GM18861 (cell line): Measurements from ENCODE around the gene DLG2.

ENCODE experiments used
- ATAC-seq: cut with Tn5 transposase; IDR thresholded peaks from one replicate; pipeline ENCODE4 v1.9.1; 2021; ENCODE audit not compliant: unreplicated experiment

Gene DLG2

DNA sequence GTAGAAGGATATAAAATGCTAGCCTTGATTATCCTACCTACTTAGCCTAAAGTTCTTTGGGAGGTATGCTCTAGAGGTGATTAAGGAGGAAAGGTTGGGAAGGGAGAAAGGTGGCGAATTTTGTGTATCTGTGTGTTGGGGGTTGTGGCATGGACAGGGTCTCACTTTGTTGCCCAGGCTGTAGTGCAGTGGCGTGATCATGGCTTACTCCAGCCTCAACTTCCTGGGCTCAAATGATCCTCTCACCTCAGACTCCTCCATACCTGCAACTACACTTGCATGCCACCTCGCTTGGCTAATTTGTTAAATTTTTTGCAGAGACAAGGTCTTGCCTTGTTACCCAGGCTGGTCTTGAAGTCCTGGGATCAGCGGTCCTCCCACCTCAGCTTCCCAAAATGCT is 1094.8 kb downstream of the DLG2 start:
- no peak for ATAC-seq

GRCh38 chr11:84526250-84526649 is 1100.9 kb downstream of the DLG2 start:
- no peak for ATAC-seq

DNA sequence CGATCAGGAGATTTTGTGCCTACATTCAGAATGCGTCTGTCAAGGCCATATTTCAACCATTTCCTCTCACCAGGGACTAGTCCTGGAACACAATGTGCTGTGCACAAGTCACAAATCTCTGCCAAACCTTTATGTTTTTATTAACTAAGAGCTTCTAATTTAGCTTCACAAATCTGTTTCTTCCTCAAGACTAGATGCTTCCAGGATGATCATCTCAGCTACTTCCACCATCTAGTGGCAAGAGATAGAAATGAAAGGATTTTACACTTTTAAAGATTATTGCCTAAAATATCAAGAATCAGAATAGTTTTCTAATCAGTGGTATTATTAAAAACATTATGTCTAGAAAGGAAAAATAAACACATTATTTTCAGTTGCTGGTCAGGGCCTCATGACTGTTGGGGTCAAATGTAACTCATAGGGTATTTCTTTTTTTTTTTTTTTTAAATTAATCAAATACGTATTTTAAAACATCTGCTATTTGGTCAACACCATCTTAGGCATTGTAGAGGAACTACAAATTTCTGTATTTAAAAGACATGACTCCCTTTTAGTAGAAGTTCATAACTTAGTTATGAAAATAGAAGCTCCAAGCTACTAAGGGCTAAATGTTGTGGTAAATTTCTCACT is 1102.6 kb downstream of the DLG2 start:
- no peak for ATAC-seq

- no peak for ATAC-seq
Observed at GRCh38 chr11:84522331-84522730, 1104.8 kb downstream of the DLG2 start.

GRCh38 chr11:84518631-84519183 is 1108.4 kb downstream of the DLG2 start:
- no peak for ATAC-seq

- ATAC-seq, result no peak
Observed at GRCh38 chr11:84514436-84514835, 1112.7 kb downstream of the DLG2 start.

GRCh38 chr11:84503503-84503902 is 1123.6 kb downstream of the DLG2 start:
- no peak for ATAC-seq

- no peak for ATAC-seq
Observed at GRCh38 chr11:84501750-84502149, 1125.4 kb downstream of the DLG2 start.

DNA sequence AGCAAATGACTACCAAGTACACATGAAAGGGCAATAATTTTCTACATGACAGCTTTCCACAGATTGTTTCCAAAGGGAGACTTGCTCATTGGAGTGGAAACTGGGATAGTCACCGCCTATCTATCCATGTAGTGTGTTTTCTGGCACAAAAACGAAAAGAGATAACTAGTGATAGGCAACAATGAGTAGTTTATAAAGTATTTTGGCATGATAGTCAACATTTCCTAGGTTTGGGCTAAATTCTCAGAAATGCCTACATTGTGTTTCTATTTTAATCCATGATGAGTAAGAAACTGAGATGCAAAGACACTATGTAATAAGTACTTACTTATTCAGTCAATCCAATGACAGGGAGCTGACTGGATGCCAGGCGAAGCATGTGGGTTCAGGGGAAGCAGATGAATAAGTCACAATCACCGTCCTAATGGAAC is 1129.1 kb downstream of the DLG2 start:
- ATAC-seq, result no peak

- no peak for ATAC-seq
Observed at GRCh38 chr11:84497181-84497580, 1130.0 kb downstream of the DLG2 start.

DNA sequence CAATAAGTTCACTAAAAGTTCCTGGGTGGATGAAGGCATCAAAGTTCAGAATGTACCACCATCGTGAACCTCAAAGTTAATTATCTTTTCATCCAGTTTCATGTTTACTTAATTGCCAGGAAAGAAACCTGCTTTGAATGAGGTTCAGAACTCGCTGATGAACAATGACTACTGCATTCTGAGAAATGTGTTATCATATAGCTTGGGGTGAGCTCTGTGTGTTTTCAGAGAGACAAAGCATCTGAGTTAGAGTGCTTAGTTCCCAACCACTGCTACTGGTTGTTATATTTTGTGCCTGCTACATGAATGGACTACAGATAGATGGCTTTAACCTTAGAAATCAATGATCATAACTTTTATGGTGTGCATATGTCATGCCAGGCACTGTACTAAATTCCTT is 1131.0 kb downstream of the DLG2 start:
- ATAC-seq, result no peak

GRCh38 chr11:84480131-84480530 is 1147.0 kb downstream of the DLG2 start:
- ATAC-seq, result no peak

GRCh38 chr11:84476581-84476980 is 1150.6 kb downstream of the DLG2 start:
- ATAC-seq, result no peak

DNA sequence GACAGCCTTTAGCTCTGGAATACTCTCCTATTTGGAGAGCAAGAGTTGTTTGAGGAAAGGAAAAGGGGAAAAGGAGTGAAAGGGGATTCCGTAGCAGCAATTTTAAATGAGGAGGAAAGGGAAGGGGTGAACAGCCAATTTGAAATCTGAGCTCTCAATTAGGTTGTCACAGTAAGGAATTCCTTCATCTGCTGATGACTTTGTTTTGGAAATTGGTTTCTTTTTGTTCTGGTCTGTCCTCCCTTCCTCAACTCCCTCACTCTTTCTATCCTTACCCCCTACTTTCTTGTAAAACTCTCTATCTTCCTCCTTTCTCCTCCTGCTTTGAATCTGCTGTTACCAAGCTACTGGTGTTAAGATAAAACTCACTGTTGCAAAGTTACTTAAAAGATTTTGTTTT is 1155.6 kb downstream of the DLG2 start:
- no peak for ATAC-seq

DNA sequence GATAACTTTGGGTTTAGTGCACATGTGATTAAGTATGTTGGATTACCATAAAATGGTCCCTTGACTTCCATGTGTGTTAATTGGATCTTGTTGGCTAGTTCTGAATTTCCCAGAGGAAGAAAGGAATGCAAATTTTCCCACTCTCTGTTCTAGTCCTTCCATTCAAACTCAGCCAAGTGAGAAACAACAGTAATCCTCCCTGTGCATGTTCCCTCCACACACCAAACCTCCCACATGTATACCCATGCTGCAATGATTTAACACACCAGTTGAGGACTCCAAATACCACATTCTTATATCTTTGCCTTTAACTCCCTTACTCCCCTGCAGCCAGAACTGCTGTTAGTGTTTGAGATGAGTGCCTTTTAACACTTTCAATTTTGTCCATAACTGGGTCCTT is 1158.9 kb downstream of the DLG2 start:
- no peak for ATAC-seq

DNA sequence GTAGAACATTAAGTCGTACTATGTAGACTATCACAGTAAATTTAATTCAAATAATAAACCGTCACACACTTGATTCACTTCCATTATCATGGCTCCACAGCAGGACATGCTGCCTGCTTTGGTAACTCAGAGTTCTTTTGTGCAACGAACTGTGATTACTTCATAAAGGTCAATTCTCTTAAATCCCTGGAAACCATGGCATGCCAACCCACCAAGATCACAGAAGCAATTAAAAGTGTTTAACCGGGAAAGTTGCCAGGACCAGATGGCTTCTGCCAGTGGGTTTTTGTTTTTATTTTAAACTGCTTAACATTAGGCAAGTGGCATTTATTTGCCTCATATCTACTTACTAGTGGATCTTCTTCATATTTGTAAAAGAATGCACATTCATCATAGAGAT is 1162.1 kb downstream of the DLG2 start:
- ATAC-seq, result no peak

GRCh38 chr11:84455691-84456090 is 1171.5 kb downstream of the DLG2 start:
- ATAC-seq, result no peak

DNA sequence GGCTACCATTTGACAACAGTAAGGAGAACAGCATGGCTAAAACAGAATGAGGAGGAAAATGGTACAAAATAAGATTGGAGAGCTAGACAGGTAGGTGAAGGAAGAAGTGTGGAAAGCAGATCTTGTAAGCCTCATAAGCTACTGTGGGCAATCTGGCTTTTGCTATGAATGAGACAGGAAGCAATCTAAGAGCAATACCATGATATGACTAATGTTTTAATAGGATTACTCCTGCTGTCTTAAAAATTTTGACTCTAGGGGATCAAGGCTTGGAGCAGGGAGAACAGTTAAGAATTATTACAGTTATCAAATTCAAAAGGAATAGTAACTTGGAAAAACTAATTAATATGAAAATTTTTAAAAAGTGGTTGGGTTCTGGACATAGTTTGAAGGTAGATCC is 1174.9 kb downstream of the DLG2 start:
- ATAC-seq, result no peak

- ATAC-seq, result no peak
Observed at GRCh38 chr11:84438565-84438964, 1188.6 kb downstream of the DLG2 start.

- ATAC-seq, result peak; percentile 85
Observed at GRCh38 chr11:84437071-84437980, 1189.8 kb downstream of the DLG2 start.

DNA sequence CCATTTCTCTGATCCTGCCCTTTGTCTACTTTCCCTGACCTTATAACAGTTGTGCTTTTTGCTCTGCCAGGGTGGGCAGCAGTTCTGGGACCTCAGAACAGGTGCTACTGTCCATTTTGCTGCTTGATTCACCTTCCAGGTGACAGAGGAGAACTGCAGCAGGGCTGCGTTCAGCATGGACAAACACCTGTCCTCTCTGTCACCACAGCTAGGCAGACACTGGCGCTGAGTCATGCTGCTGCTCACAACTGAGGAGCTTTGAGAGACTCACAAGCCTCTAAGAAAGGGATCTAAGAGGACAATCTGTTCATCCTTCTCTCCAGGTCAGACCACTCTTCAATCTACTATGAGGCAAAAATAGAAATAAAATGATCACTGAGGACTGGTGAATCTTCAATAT is 1196.5 kb downstream of the DLG2 start:
- ATAC-seq, result no peak

- ATAC-seq, result no peak
Observed at GRCh38 chr11:84425673-84426072, 1201.5 kb downstream of the DLG2 start.
